Measurements from ENCODE around the gene ANKRD30B. TPM values are rescaled to one million over a fixed set of nuclear protein-coding genes. Genes with fewer than 3 reads are reported as not detected.
"Not testable (repeated sequence)": the region's sequence is repeated elsewhere in the genome, so short reads cannot be mapped to it uniquely, and the experiment has no call there.

The ANKRD30B gene
- total RNA-seq, 1 donor from 2014 or later: not detected

DNA sequence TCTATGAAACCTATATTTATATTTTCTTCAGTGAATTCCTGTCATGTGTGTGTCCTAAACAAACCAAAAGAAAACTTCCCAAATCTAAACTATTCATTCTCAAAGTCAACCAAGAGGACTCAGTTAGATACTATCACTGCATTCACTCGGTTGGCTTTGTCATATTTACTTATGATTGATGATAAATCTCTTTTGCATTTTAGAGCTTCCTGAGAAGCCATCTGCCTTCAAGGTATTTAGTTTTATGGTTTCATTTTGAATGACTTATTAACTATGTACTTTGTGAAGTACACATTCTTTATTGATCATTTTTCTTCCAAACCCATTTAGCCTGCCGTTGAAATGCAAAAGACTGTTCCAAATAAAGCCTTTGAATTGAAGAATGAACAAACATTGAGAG lies 36.2 kb downstream of the ANKRD30B start:
- Mint-ChIP-seq H3K36me3 (ENCODE audit: low read depth) (no peaks in the 10 kb centered on the region), H3K27ac (no peak overlapping the region), H3K27me3 (ENCODE audit: insufficient read depth) (no peaks in the 10 kb centered on the region), H3K9me3 (no peaks in the 10 kb centered on the region), H3K4me3 (no peak overlapping the region), H3K4me1 (ENCODE audit: low read depth) (no peaks in the 10 kb centered on the region)
- no peak for DNase-seq (ENCODE audit: low spot score)
- intact Hi-C loops (cut with micrococcal nuclease): no loop called here

DNA sequence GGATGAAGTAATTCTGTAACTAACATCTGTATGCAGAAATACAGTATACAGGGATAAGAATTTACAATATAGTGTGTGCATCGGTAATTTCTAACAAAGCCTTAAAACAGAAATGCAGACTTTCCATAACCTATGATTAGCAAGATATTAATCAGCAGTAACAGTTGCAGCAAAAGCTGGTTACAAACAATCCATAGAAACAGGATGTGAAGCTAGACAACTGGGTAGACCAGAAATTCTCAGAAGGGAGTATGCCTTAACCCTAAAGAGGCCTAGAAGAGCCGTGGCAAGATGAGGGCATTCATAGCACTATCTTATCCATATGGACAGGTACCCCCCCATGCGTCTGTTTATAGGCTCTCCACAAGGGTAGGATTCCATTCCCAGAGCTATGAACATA lies 48.9 kb downstream of the ANKRD30B start:
- H3K4me1 Mint-ChIP-seq (ENCODE audit: low read depth); H3K9me3 Mint-ChIP-seq: not testable (repeated sequence)

DNA sequence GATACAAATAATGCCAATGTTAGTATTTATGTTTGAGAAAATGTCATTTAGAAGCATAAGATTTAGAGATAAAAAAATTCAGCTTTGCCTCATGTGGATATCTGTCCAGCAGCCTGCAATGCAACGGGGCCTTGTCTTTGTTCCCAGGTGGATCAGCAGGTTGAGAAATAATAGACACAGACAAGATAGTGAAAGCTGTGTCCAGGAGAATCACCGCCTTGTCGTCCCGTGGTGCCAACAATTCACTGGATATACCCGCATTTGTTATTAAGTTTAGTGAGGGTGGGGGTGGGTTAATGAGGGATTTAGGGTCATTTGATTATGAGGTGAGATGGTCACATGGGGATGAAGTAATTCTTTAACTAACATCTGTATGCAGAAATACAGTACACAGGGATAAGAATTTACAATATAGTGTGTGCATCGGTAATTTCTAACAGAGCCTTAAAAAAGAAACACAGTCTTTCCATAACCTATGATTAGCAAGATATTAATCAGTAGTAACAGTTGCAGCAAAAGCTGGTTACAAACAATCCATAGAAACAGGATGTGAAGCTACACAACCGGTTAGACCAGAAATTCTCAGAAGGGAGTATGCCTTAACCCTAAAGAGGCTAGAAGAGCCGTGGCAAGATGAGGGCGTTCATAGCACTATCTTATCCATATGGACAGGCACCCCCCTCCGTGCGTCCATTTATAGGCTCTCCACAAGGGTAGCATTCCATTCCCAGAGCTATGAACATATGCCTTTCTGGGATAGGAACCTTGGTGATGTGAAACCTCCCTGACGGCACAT lies 50.2 kb downstream of the ANKRD30B start:
- intact Hi-C loops (cut with micrococcal nuclease); H3K27ac Mint-ChIP-seq; H3K4me1 Mint-ChIP-seq (ENCODE audit: low read depth); H3K4me3 Mint-ChIP-seq; H3K27me3 Mint-ChIP-seq (ENCODE audit: insufficient read depth); H3K9me3 Mint-ChIP-seq; DNase-seq (ENCODE audit: low spot score); H3K36me3 Mint-ChIP-seq (ENCODE audit: low read depth): not testable (repeated sequence)

More for the DNA sequence above, 48.9 kb downstream of the ANKRD30B start:
- H3K4me3 Mint-ChIP-seq; H3K27ac Mint-ChIP-seq; H3K36me3 Mint-ChIP-seq (ENCODE audit: low read depth); DNase-seq (ENCODE audit: low spot score); H3K27me3 Mint-ChIP-seq (ENCODE audit: insufficient read depth); intact Hi-C loops (cut with micrococcal nuclease): not testable (repeated sequence)

DNA sequence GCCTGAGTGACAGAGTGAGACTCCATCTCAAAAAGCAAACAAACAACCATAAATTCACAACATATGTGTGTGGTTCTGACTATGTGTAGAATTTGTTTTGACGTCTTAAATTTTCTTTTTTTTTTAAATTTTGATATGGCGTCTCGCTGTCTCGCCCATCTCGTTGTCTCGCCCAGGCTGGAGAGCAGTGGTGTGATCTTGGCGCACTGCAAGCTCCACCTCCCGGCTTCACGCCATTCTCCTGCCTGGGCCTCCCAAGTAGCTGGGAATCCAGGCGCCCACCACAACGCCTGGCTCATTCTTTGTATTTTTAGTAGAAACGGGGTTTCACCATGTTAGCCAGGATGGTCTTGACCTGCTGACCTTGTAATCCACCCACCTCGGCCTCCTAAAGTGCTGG lies 63.1 kb downstream of the ANKRD30B start:
- H3K9me3 Mint-ChIP-seq: peaks cover 14% of the 10 kb centered on the region
- H3K27ac Mint-ChIP-seq; DNase-seq (ENCODE audit: low spot score); H3K27me3 Mint-ChIP-seq (ENCODE audit: insufficient read depth); H3K36me3 Mint-ChIP-seq (ENCODE audit: low read depth); intact Hi-C loops (cut with micrococcal nuclease); H3K4me1 Mint-ChIP-seq (ENCODE audit: low read depth); H3K4me3 Mint-ChIP-seq: not testable (repeated sequence)

DNA sequence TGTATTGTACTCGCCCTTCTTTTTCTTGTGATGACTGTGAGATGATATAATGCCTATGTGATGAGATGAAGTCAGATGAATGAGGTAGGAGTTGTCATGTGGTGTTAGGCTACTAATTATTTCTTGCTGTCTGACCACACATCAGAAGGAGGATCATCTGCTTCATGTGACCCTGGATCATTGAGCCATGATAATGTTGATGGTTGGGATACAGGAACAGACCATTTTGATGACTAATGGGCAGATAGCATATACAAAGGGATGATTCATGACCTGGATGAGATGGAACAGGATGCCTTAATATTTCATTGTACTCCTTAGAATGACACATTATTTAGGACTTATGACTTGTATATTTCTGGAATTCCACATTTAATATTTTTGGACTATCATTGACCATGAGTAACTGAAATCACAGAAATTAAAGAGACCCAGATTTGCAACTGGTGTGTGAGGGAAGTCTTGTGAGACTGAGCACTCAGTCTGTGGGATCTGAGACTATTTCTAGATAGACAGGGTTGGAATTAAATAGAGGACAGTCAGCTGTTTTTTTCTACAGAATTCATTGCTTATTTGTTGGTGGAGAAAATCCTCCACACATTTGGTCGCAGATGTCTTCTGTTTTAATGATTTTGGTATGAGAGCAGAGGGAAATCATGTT lies 79.1 kb downstream of the ANKRD30B start:
- H3K9me3 Mint-ChIP-seq; DNase-seq (ENCODE audit: low spot score); H3K27ac Mint-ChIP-seq; H3K4me3 Mint-ChIP-seq; H3K27me3 Mint-ChIP-seq (ENCODE audit: insufficient read depth); intact Hi-C loops (cut with micrococcal nuclease); H3K4me1 Mint-ChIP-seq (ENCODE audit: low read depth); H3K36me3 Mint-ChIP-seq (ENCODE audit: low read depth): not testable (repeated sequence)

DNA sequence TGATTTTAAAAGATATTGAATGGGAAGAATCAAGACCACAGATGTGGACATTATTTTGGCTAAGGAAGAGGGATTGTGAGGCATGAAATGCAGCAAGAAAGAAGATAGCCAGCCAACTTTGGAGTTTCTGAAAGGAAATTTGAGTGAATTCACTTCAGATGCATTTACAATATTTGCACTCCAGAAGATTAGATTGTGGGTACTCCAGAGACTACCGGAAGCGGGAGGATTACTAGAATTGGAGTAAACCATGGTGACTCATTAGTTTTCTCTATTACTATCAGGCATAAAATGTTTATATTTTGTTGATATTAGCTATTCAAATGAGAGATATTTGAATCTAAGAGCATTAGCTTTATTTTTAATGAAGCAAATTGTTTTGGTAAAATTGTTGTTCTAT lies 93.6 kb downstream of the ANKRD30B start:
- H3K4me3 Mint-ChIP-seq; H3K4me1 Mint-ChIP-seq (ENCODE audit: low read depth): not testable (repeated sequence)

DNA sequence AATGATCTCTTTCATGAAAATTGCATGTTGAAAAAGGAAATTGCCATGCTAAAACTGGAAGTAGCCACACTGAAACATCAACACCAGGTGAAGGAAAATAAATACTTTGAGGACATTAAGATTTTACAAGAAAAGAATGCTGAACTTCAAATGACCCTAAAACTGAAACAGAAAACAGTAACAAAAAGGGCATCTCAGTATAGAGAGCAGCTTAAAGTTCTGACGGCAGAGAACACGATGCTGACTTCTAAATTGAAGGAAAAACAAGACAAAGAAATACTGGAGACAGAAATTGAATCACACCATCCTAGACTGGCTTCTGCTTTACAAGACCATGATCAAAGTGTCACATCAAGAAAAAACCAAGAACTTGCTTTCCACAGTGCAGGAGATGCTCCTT lies 103.6 kb downstream of the ANKRD30B start:
- H3K27me3 Mint-ChIP-seq (ENCODE audit: insufficient read depth); intact Hi-C loops (cut with micrococcal nuclease); H3K4me1 Mint-ChIP-seq (ENCODE audit: low read depth); DNase-seq (ENCODE audit: low spot score); H3K9me3 Mint-ChIP-seq; H3K36me3 Mint-ChIP-seq (ENCODE audit: low read depth); H3K27ac Mint-ChIP-seq; H3K4me3 Mint-ChIP-seq: not testable (repeated sequence)

More for the DNA sequence above, 93.6 kb downstream of the ANKRD30B start:
- H3K36me3 Mint-ChIP-seq (ENCODE audit: low read depth); DNase-seq (ENCODE audit: low spot score); H3K27me3 Mint-ChIP-seq (ENCODE audit: insufficient read depth); H3K27ac Mint-ChIP-seq; H3K9me3 Mint-ChIP-seq; intact Hi-C loops (cut with micrococcal nuclease): not testable (repeated sequence)

DNA sequence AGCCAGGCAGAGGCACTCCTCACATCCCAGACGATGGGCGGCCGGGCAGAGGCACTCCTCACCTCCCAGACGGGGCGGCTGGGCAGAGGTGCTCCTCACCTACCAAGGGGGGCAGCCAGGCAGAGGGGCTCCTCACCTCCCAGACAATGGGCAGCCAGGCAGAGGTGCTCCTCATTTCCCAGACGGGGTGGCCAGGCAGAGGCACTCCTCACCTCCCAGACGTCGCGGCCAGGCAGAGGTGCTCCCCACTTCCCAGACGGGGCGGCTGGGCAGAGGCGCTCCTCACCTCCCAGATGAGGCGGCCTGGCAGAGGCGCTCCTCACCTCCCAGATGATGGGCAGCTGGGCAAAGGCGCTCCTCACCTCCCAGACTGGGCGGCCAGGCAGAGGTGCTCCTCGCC lies 107.7 kb downstream of the ANKRD30B start:
- H3K27ac Mint-ChIP-seq; H3K36me3 Mint-ChIP-seq (ENCODE audit: low read depth); H3K27me3 Mint-ChIP-seq (ENCODE audit: insufficient read depth); H3K9me3 Mint-ChIP-seq; intact Hi-C loops (cut with micrococcal nuclease); DNase-seq (ENCODE audit: low spot score); H3K4me1 Mint-ChIP-seq (ENCODE audit: low read depth); H3K4me3 Mint-ChIP-seq: not testable (repeated sequence)

DNA sequence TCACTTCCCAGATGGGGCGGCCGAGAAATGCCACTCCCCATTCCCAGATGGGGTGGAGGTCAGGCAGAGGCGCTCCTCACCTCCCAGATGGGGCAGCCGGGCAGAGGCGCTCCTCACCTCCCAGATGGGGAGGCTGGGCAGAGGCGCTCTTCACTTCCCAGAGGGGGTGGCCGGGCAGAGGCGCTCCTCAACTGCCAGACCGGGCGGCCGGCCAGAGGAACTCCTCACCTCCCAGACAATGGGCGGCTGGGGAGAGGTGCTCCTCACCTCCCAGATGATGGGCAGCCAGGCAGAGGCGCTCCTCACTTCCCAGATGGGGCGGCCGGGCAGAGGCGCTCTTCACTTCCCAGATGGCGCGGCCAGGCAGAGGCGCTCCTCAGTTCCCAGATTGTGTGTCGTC lies 108.3 kb downstream of the ANKRD30B start:
- H3K4me1 Mint-ChIP-seq (ENCODE audit: low read depth); H3K36me3 Mint-ChIP-seq (ENCODE audit: low read depth); H3K4me3 Mint-ChIP-seq; H3K27ac Mint-ChIP-seq; H3K27me3 Mint-ChIP-seq (ENCODE audit: insufficient read depth); H3K9me3 Mint-ChIP-seq; DNase-seq (ENCODE audit: low spot score); intact Hi-C loops (cut with micrococcal nuclease): not testable (repeated sequence)

DNA sequence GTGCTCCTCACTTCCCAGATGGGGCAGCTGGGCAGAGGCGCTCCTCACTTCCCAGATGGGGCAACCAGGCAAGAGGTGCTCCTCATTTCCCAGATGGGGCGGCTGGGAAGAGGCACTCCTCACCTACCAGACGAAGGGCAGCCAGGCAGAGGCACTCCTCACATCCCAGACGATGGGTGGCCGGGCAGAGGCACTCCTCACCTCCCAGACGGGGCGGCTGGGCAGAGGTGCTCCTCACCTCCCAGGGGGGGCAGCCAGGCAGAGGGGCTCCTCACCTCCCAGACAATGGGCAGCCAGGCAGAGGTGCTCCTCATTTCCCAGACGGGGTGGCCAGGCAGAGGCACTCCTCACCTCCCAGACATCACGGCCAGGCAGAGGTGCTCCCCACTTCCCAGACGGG lies 110.5 kb downstream of the ANKRD30B start:
- H3K27ac Mint-ChIP-seq; DNase-seq (ENCODE audit: low spot score); H3K27me3 Mint-ChIP-seq (ENCODE audit: insufficient read depth); H3K4me3 Mint-ChIP-seq; H3K9me3 Mint-ChIP-seq; H3K36me3 Mint-ChIP-seq (ENCODE audit: low read depth); H3K4me1 Mint-ChIP-seq (ENCODE audit: low read depth); intact Hi-C loops (cut with micrococcal nuclease): not testable (repeated sequence)

DNA sequence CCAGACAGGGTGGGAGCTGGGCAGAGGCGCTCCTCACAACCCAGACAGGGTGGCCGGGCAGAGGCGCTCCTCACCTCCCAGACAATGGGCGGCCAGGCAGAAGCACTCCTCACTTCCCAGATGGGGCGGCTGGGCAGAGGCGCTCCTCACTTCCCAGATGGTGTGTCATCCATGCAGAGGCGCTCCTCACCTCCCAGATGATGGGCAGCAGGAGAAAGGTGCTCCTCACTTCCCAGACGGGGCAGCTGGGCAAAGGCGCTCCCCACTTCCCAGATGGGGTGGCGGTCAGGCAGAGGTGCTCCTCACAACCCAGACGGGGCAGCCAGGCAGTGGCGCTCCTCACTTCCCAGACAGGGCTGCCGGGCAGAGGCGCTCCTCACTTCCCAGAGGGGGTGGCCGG lies 112.0 kb downstream of the ANKRD30B start:
- H3K27ac Mint-ChIP-seq; H3K4me1 Mint-ChIP-seq (ENCODE audit: low read depth); H3K36me3 Mint-ChIP-seq (ENCODE audit: low read depth); DNase-seq (ENCODE audit: low spot score); H3K9me3 Mint-ChIP-seq; H3K4me3 Mint-ChIP-seq; H3K27me3 Mint-ChIP-seq (ENCODE audit: insufficient read depth); intact Hi-C loops (cut with micrococcal nuclease): not testable (repeated sequence)

DNA sequence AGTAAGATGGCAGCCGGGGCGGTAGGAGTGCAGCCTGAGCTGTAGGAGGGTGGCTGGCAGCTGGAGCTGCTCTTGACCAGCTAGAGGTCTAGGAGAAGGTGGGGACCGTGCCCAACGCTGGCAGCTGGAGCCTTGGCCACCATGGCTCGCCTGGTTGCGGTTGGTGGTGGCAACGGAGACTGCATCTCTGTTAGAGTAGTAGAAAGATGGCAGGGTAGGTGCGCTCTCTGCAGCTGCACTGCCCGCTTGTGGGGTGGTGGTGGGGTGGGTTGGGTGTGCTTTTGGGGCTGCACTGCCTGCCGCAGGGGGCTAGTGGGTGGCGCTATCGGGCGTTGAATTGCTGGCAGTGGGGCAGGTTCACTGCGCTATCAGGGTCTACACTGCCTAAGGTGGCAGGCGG lies 118.5 kb downstream of the ANKRD30B start:
- H3K4me3 Mint-ChIP-seq; H3K27me3 Mint-ChIP-seq (ENCODE audit: insufficient read depth); H3K4me1 Mint-ChIP-seq (ENCODE audit: low read depth); H3K36me3 Mint-ChIP-seq (ENCODE audit: low read depth); H3K27ac Mint-ChIP-seq; DNase-seq (ENCODE audit: low spot score); H3K9me3 Mint-ChIP-seq; intact Hi-C loops (cut with micrococcal nuclease): not testable (repeated sequence)

DNA sequence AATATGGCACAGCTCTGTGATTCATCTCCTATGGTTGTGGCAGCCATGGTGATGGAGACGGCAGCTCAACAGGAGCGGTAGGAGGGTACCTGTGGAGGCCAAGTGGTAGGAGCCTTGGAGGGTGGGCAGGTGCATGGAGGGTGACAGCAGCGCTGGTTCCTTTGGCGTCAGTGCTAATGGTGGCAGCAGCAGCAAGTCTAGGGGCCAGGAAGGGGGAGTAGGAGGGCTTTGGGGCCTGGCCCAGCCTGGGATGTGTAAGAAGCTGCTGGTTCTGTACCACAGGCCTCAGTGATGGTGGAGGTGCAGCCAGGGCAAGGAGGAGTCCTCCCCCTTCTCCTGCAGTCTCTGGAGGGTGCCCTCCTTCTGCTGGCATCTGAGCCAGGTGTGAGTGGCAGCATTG lies 120.0 kb downstream of the ANKRD30B start:
- H3K4me3 Mint-ChIP-seq; DNase-seq (ENCODE audit: low spot score); H3K9me3 Mint-ChIP-seq; intact Hi-C loops (cut with micrococcal nuclease); H3K27ac Mint-ChIP-seq; H3K36me3 Mint-ChIP-seq (ENCODE audit: low read depth); H3K27me3 Mint-ChIP-seq (ENCODE audit: insufficient read depth); H3K4me1 Mint-ChIP-seq (ENCODE audit: low read depth): not testable (repeated sequence)
